Measurements from ENCODE around the gene TUBA1A.
"Not testable (repeated sequence)": the region's sequence is repeated elsewhere in the genome, so short reads cannot be mapped to it uniquely, and the experiment has no call there.

TUBA1A gene

GRCh38 chr12:49146406-49146805 lies 42.5 kb downstream of the TUBA1A start:
- no peak for DNase-seq (ENCODE audit: low read depth)

- no peak for DNase-seq (ENCODE audit: low read depth)
These were observed 44.5 kb downstream of the TUBA1A start for GRCh38 chr12:49144384-49144783.

- DNase-seq (ENCODE audit: low read depth): no peak
These were observed 49.9 kb downstream of the TUBA1A start for GRCh38 chr12:49138999-49139398.

- no peak for DNase-seq (ENCODE audit: low read depth)
These were observed 50.3 kb downstream of the TUBA1A start for GRCh38 chr12:49138587-49138986.

- DNase-seq (ENCODE audit: low read depth): no peak
These were observed 51.4 kb downstream of the TUBA1A start for GRCh38 chr12:49137476-49137875.

- not testable (repeated sequence) for DNase-seq (ENCODE audit: low read depth)
These were observed 51.9 kb downstream of the TUBA1A start for GRCh38 chr12:49136997-49137396.

All from T-helper 22 cell (primary cell).